Stimulated activated CD4-positive, alpha-beta T cell treated with anti-CD3 and anti-CD28 coated beads, Interleukin-12 subunit alpha, Interleukin-12 subunit beta, amount 100 ng/mL, for 4 hours (primary cell): Measurements from ENCODE around the gene POP5.

Source experiments
- DNase-seq: peaks from one replicate; pipeline ENCODE4 v3.0.0-alpha.2; 2020

The POP5 gene

GRCh38 chr12:120588948-120589930 is 8.0 kb upstream of the POP5 start:
- DNase-seq, result no peak

DNA sequence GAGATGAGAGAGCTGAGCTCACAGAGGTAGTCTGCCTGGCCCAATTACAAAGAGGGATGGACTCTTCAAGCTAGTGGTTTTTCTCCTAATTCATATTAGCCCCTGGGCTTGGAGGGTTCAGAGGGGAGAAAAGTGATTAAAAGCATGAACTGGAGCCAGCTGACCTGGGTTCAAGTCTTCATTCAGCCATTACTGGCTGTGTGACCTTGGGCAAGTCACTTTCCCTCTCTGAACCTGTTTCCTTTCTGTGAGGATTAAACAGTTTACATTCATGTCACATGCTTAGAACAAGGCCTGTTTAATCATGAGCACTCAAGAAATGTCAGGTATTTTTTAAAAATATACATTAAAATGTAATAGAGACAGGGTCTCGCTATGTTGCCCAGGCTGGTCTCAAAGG is 7.2 kb upstream of the POP5 start:
- DNase-seq, result no peak

DNA sequence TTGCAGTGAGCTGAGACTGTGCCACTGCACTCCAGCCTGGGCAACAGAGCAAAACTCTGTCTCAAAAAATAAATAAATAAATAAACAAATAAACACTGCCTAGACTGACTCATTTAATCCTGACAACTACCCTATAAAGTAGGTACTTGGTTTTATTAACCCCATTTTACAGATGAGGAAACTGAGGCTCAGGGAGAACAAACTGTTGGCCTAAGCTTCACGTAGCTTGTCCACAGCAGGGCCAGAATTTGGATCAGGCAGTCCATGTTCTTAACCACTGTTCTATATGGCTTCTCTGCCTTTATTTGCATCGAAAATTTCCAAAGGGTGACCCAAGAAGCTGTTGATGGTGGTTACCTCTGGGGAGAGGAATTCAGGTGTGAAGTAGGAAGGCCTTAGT is 5.7 kb upstream of the POP5 start:
- DNase-seq, result no peak

DNA sequence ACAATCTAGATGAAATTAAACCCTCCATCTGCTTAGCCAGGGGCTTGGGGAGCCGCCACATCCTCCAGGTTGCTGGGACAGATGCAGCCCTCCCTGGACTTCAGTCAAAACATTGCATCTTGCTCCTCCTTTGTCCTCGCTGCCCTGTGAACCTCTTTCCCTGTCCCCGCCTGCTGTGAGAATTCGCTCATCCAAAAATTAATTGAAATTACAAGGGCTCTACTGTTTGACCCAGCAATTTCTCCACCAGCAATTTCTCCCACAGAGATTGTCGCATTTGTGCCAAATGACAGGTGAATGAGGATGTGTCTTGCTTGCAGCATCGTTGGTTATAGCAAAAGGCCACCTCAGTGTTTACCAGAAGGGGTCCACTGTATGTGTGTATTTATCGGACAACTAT is 5.0 kb upstream of the POP5 start:
- no peak for DNase-seq

DNA sequence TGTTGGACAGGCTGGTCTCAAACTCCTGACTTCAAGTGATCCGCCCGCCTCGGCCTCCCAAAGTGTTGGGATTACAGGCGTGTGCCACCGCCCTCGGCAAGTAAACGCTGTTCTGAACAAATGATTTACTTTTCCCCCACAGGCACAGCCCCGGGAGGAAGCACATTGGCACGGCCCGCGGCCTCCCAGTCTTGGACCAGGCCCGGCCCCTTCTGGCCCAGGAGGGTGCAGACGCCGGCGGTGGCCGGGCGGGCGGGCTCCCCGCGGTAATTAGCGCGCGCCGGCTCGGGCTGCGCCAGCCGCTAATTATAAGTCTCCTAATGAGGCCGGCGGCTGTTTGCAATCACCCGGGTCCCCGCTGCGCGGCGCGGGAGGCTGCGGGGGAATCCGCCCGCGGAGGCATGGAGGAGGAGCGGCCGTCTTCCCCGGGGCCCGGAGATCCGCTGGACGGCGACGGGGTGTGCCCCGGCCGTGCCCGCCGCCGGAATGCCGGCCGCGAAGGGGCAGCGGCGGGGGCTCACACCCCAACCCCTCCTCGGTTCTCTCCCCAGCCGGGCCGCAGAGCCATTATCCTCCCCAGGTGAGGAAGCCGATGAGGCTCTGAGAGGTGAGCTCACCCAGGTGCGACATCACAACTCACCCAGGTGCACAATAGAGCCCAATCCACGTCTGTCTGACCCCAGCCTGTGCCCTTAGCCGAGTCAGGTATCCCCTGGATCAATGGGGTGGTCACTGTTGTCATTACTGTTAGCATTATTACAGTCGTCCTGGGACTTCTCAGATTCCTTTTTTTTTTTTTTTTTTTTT is 3.3 kb upstream of the POP5 start:
- peak; percentile 55 for DNase-seq

DNA sequence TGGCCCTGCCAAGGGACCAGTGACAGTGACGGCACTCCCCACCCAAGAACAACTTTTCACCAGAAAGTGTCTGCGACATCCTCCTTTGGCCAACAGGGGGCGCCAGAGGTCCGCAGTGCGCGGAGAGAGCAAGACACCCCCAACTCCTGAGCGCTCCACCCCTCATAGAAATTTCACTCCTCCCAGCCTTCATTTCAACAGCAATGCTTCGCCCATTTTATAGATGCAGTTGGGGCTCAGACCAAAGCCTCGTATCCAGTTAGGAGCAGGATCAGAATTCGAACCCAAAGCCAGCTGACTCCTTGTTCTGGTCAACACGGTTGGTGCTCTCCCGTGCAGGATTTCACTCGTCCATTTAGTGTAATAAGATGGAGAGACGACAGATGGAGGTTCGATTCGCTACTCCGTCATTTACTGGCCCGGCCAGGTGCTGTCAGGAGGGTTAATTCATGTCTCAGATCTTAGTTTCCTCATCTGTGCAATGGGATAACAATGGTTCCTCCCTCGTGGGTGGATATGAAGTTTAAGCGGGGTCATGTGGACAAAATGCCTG is 2.4 kb upstream of the POP5 start:
- DNase-seq, result peak; percentile 84

DNA sequence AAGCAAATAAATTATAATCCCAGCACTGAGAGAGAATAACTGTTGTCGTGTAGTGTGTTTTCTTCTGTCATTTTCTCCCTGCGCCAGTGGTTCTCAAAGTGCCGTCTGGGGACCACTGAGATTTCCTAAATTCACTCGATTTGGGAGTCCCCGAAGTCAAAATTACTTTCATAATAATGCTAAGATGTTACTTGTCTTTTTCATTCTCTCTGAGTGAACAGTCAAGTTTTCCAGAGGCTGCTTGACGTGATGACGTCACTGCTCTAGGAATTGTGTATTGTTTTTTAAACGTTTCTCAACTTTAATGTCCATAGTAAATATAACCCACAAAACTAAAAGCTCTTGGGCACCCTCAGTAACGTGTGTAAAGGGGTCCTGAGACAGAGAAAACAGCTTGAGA is 796 bp upstream of the POP5 start:
- no peak for DNase-seq

GRCh38 chr12:120579179-120579578 is 2.0 kb downstream of the POP5 start:
- no peak for DNase-seq

- DNase-seq, result no peak
These were observed 7.1 kb downstream of the POP5 start for GRCh38 chr12:120574106-120574505.

DNA sequence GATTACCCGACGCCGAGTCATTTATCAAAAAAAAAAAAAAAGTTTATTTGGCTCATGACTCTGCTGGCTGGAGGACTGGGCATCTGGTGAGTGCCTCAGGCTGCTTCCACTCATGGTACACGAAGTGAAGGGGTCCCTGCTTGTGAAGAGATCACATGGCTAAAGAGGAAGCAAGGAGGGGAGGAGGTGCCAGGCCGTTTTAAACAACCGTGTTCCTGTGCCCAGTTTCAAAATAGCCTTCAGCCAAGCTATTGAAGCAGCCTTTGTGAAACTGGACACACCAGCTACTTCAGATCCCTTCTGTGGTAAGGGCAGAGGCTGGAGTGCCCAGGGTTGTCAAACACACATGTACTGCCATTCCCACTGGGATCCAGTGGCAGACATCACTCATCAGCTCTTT is 7.6 kb downstream of the POP5 start:
- DNase-seq, result no peak

GRCh38 chr12:120571299-120571698 is 9.9 kb downstream of the POP5 start:
- no peak for DNase-seq

DNA sequence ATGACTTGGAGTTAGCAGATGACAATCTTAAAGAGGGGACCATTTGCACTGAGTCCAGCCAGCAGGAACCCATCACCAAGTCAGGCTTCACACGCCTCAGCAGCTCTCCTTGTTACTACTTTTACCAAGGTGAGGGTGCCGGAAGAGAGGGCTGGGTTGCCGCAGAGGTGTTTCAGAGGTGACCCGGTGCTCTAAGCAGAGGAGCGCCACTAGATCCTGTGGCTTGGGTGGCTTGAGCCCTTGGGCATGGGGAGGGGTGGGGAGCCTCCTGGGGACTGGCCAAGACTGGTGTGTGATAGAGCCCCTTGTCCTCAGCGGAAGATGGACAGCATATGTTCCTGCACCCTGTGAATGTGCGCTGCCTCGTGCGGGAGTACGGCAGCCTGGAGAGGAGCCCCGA is 17.7 kb downstream of the POP5 start:
- DNase-seq, result no peak

DNA sequence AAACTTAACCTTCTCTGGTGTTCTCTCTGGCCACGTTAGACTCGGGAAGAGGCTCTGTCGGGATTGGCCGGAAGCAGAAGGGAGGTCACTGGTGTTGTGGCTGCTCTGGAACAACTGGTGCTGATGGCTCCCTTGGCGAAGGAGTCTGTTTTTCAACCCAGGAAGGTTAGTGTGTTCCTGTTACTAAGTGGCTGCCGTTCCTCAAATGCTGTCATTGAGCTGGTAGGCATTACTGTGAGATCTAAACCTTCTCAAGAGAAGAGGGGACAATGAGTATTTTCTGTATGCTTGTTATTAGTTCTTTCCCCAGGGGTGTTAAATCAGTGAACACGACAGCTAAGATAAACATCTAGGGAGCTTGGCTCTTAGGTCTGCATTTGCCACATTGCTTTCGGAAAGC is 18.3 kb downstream of the POP5 start:
- no peak for DNase-seq

DNA sequence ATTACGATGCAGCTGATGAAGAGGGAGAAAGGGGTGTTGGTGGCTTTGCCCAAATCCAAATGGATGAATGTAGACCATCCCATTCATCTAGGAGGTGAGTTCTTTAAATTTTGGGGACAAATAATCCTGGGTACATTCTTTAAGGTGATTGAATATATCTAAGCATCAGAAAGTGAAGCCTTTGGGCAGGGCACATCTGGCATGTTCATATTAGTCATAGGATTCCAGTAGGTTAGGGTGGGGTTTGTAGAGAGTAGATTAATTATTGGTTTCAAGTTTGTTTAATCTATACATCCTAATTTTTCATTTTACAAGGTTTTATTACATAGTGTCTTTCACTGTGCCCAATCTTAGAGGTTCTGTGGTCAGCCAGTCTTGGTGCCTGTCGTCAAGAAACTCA is 23.6 kb downstream of the POP5 start:
- DNase-seq, result no peak

GRCh38 chr12:120554678-120555077 is 26.5 kb downstream of the POP5 start:
- no peak for DNase-seq

- DNase-seq, result no peak
These were observed 35.2 kb downstream of the POP5 start for GRCh38 chr12:120546050-120546386.

- DNase-seq, result no peak
These were observed 36.5 kb downstream of the POP5 start for GRCh38 chr12:120544691-120545090.

DNA sequence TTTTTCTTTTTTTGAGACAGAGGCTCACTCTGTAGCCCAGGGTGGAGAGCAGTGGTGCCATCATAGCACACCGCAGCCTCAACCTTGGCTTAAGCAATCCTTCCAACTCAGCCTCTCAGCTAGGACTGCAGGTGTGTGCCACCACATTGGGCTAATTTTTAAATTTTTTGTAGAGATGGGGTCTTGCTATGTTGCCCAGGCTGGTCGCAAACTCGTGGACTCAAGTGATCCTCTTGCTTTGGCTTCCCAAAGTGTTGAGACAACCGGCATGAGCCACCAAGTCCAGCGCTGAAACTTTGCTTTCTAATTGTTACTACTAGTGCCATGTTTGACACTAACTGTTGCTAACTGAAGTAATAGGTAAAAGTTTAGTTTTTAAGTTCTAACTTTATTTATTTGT is 39.0 kb downstream of the POP5 start:
- no peak for DNase-seq

GRCh38 chr12:120540445-120540844 is 40.8 kb downstream of the POP5 start:
- DNase-seq, result no peak

- DNase-seq, result no peak
These were observed 41.9 kb downstream of the POP5 start for GRCh38 chr12:120539303-120539702.

DNA sequence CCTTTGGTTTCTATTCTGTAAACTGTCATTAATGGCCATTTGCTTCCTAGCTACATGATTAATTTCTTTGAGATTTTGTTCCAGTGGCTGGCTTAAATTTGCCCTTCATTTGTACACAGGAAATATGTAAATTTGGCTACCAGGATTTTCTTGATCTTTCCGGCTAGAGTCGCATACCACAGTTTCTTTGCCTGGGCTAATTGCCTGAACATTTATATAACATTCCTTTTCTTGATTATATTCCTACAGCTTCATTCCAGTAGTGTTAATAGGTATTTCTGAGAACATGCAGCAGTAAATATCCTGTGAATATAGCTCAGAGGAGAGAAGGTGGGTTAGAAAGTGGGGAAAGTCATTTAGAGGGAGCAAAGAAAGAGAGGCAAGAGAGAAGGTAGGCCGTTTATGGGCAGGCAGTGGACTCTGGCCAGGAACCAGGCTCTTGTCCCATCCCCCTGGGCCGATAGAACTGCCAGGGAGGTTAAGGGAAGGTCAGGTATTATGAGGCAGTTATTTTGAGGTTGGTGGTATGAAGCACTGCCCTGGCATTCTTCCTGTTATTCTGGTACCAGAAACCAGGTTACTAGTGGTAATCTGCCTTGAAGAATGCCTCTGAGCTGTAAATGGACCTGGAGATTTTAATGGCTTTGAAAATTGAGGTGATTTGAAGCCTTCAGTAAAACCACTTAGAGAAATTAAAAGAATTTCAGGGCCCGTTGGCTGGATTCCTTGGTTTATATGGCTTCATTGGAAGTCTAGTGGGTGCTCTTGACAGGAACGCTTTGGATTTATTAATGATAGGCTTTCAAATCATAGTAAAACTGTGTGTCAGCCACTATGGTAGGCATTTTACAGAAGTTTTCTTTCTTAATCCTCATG is 42.7 kb downstream of the POP5 start:
- no peak for DNase-seq

- DNase-seq, result no peak
These were observed 43.4 kb downstream of the POP5 start for GRCh38 chr12:120537856-120538220.
